HepG2 (cell line): Measurements from ENCODE around the gene ZNF442. TPM values are rescaled to one million over a fixed set of nuclear protein-coding genes. Genes with fewer than 3 reads are reported as not detected.
A peak's percentile ranks its signal among the peaks of the same experiment; 100 is the strongest.

ENCODE experiments used
- ATAD3A ChIP-seq: sonication (generic); formaldehyde crosslinking; IDR thresholded peaks from 2 replicates; pipeline ENCODE4 v1.4.0; 2020; ENCODE audit warnings: missing genetic modification reagents
- ELF1 ChIP-seq: sonication (generic); formaldehyde crosslinking; IDR thresholded peaks from 2 replicates; pipeline ENCODE4 v1.4.0; 2020; ENCODE audit warnings: missing genetic modification reagents
- HES4 ChIP-seq: sonication (generic); formaldehyde crosslinking; IDR thresholded peaks from 2 replicates; pipeline ENCODE4 v1.9.0; 2021; ENCODE audit warnings: mild to moderate bottlenecking, missing genetic modification reagents, borderline replicate concordance
- HMGXB4 ChIP-seq, 2 experiments: sonication (generic) in 1 of 2; formaldehyde crosslinking in 1 of 2; IDR thresholded peaks; 2 replicates each; pipeline versions ENCODE4 v1.4.0 to v1.6.1; 2018 to 2020; ENCODE audit warnings: missing genetic modification reagents in 2 of 2, borderline replicate concordance in 1 of 2, low read depth in 1 of 2, mild to moderate bottlenecking in 1 of 2, missing biosample characterization in 1 of 2
- PHF5A ChIP-seq: IDR thresholded peaks from one replicate; pipeline ENCODE4 v1.6.1; 2018; ENCODE audit warnings: low read depth, missing genetic modification reagents; ENCODE audit not compliant: unreplicated experiment
- SNAPC2 ChIP-seq: sonication (generic); formaldehyde crosslinking; IDR thresholded peaks from 2 replicates; pipeline ENCODE4 v1.8.1; 2022; ENCODE audit warnings: mild to moderate bottlenecking, missing genetic modification reagents
- ZBTB21 ChIP-seq: sonication (generic); formaldehyde crosslinking; IDR thresholded peaks from 2 replicates; pipeline ENCODE4 v1.4.0; 2020; ENCODE audit warnings: missing genetic modification reagents
- ZBTB7A ChIP-seq: sonication (generic); formaldehyde crosslinking; IDR thresholded peaks from 2 replicates; pipeline ENCODE4 v1.8.0; 2022; ENCODE audit warnings: mild to moderate bottlenecking, missing genetic modification reagents
- ZMYM4 ChIP-seq: sonication (generic); formaldehyde crosslinking; IDR thresholded peaks from 2 replicates; pipeline ENCODE4 v1.8.1; 2023; ENCODE audit warnings: mild to moderate bottlenecking, missing genetic modification reagents
- ZNF704 ChIP-seq: sonication (generic); formaldehyde crosslinking; IDR thresholded peaks from 2 replicates; pipeline ENCODE4 v1.8.1; 2023; ENCODE audit warnings: mild to moderate bottlenecking, inconsistent platforms, moderate library complexity, missing genetic modification reagents, borderline replicate concordance
- ZNF879 ChIP-seq: sonication (generic); formaldehyde crosslinking; IDR thresholded peaks from 2 replicates; pipeline ENCODE4 v1.8.1; 2023; ENCODE audit warnings: missing genetic modification reagents
- polyA plus RNA-seq, 8 experiments: library from polyadenylated mRNA; depleted of rRNA in 3 of 8; stranded (reverse) in 7 of 8; unstranded in 1 of 8; fragments of >200 nt; fragmentation: Illumina TruSeq in 4 of 8; extraction: Trizol in 4 of 8; gene quantifications; 2 replicates each; pipeline versions ENCODE4 v1.2.1 to v1.2.3, GENCODE V29; 2011 to 2016; ENCODE audit warnings: low read depth in 4 of 8, missing spikeins in 1 of 8, mixed read lengths in 1 of 8; ENCODE audit not compliant: insufficient read depth in 1 of 8
- total RNA-seq, 5 experiments: library from RNA; depleted of rRNA; stranded (reverse); fragments of >200 nt; fragmentation: Illumina TruSeq; extraction: Trizol; gene quantifications; 2 replicates each; pipeline ENCODE4 v1.2.3, GENCODE V29; 2016; ENCODE audit warnings: low read depth in 1 of 5
- TF ChIP-seq, protein P1 (sequence below): sonication (generic); formaldehyde crosslinking; IDR thresholded peaks from 2 replicates; pipeline ENCODE4 v1.8.1; 2023; ENCODE audit warnings: mild to moderate bottlenecking, missing genetic modification reagents
- TF ChIP-seq, protein P2 (sequence below): IDR thresholded peaks from 2 replicates; pipeline ENCODE4 v1.6.1; 2012; ENCODE audit warnings: inconsistent platforms
- TF ChIP-seq, protein P3 (sequence below): sonication (generic); formaldehyde crosslinking; IDR thresholded peaks from 2 replicates; pipeline ENCODE4 v1.4.0; 2020; ENCODE audit warnings: mild to moderate bottlenecking, missing genetic modification reagents

The ZNF442 gene
- total and polyA plus RNA-seq, 2 of the 13 experiments (the other 11 are each of a cell fraction or from before 2014, with no cell fraction given), result 1.0 to 6.0 TPM

DNA sequence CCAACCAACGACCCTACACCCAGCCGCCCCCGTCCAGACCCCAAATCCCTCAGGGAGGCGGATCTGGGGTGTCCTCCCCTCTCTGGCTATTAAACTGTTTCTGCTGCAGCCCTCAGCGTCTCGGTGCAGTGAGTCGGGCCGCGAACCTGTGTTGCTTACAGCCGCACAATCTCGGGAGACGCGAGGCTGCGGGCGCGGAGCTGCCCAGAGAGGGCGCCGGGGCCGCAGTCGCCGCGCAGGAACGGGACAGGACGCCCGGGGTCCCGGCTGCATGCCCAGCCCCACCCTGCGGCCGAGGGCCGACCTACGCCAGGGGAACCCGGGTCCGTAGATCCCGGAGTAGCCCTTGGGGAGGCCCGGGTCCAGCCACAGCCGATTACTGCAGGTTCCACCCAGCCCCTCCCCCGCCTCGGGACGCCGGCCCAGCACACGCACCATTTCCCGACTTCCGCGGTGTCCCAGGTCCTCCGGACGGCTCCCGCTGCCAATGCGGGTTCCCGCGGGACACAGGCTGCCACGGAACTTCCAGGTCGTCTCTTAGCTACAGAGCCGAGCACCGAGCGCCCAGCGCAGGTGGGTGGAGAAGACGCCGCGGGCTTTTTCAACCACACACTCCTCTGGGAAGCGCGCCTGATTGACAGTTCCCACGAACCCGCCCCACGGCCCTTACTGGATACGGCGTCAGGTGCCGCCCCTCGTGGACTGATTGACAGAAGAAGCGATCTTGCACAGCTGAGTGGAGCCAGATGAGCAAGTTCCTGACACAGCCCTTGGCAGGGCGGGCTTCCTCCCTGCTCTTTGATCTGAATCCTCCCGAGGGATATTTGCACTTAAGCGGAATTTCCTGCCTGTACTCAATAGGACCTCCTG lies 35.4 kb upstream of the ZNF442 start, which contains the start of gene ZNF799 (continued):
- TF ChIP-seq ATAD3A (CRISPR knock-in tag) (no peak), HES4 (CRISPR knock-in tag) (0 out of 2 replicates have a peak, but pooled peaks have one; percentile 32), PHF5A (CRISPR knock-in tag) (peak; percentile 26), SNAPC2 (CRISPR knock-in tag) (0 out of 2 replicates have a peak, but pooled peaks have one; percentile 16), HMGXB4 (CRISPR knock-in tag; IDR thresholded peaks at IDR 0.05; ENCODE audit: borderline replicate concordance in 1 of 2, low read depth in 1 of 2) (peak in 1 of 2 experiments; percentile 74; a peak in 2 of 4 replicates), ZMYM4 (CRISPR knock-in tag) (peak; percentile 55; the same call in 1 of the 2 replicates), ZBTB7A (CRISPR knock-in tag) (peak; percentile 24; the same call in 1 of the 2 replicates), ELF1 (peak; percentile 58), ZNF879 (CRISPR knock-in tag) (0 out of 2 replicates have a peak, but pooled peaks have one; percentile 55), ZBTB21 (no peak), ZNF704 (CRISPR knock-in tag) (no peak)
- TF ChIP-seq, protein P1, sequence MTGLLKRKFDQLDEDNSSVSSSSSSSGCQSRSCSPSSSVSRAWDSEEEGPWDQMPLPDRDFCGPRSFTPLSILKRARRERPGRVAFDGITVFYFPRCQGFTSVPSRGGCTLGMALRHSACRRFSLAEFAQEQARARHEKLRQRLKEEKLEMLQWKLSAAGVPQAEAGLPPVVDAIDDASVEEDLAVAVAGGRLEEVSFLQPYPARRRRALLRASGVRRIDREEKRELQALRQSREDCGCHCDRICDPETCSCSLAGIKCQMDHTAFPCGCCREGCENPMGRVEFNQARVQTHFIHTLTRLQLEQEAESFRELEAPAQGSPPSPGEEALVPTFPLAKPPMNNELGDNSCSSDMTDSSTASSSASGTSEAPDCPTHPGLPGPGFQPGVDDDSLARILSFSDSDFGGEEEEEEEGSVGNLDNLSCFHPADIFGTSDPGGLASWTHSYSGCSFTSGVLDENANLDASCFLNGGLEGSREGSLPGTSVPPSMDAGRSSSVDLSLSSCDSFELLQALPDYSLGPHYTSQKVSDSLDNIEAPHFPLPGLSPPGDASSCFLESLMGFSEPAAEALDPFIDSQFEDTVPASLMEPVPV, result peak; percentile 58; the same call in 1 of the 2 replicates
- TF ChIP-seq, protein P2, sequence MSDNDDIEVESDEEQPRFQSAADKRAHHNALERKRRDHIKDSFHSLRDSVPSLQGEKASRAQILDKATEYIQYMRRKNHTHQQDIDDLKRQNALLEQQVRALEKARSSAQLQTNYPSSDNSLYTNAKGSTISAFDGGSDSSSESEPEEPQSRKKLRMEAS, result peak; percentile 40; the same call in 1 of the 2 replicates
- TF ChIP-seq, protein P3, sequence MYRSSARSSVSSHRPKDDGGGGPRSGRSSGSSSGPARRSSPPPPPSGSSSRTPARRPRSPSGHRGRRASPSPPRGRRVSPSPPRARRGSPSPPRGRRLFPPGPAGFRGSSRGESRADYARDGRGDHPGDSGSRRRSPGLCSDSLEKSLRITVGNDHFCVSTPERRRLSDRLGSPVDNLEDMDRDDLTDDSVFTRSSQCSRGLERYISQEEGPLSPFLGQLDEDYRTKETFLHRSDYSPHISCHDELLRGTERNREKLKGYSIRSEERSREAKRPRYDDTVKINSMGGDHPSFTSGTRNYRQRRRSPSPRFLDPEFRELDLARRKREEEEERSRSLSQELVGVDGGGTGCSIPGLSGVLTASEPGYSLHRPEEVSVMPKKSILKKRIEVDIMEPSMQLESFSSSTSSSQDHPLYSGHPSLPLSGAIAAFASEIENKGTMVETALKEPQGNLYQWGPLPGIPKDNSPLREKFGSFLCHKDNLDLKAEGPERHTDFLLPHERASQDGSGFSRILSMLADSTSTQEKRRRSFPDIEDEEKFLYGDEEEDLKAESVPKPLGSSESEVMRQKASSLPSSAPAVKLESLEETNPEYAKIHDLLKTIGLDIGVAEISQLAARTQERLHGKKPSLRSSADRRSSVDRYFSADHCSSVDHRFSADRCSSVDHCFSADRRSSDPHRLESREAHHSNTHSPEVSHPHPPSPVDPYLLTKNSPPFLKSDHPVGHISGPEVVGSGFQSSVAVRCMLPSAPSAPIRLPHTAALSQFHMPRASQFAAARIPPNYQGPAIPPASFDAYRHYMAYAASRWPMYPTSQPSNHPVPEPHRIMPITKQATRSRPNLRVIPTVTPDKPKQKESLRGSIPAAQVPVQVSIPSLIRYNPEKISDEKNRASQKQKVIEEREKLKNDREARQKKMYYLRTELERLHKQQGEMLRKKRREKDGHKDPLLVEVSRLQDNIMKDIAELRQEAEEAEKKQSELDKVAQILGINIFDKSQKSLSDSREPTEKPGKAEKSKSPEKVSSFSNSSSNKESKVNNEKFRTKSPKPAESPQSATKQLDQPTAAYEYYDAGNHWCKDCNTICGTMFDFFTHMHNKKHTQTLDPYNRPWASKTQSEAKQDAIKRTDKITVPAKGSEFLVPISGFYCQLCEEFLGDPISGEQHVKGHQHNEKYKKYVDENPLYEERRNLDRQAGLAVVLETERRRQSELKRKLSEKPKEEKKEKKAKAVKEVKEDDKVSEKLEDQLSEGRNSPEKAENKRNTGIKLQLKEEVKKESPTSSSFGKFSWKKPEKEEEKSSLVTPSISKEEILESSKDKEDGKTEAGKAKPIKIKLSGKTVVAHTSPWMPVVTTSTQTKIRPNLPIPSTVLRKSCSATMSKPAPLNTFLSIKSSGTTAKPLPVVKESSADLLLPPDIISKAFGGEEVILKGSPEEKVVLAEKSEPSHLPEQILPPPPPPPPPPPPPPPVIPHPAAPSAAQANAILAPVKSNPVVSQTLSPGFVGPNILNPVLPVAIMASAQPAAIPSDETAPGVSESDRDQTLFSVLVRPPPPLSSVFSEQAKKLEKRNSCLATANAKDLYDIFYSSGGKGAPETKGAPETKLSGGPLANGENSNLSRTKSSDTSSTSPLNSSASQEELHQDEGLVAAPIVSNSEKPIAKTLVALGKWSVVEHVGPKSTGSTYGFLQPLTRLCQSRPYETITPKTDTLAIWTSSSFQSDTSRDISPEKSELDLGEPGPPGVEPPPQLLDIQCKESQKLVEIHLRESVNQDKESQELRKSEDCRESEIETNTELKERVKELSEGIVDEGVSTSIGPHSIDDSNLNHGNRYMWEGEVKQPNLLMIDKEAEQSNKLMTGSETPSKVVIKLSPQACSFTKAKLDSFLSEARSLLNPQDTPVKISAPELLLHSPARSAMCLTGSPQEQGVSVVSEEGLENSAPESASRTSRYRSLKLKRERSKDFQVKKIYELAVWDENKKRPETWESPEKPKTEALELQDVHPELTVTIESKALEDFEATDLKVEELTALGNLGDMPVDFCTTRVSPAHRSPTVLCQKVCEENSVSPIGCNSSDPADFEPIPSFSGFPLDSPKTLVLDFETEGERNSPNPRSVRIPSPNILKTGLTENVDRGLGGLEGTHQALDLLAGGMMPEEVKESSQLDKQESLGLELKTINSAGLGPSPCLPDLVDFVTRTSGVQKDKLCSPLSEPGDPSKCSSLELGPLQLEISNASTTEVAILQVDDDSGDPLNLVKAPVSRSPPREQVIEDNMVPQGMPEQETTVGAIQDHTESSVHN, result no peak
